HL-60/S4 (cell line): ENCODE data around the gene TRMT13.

Experiments used
- in situ Hi-C: fragments of 300-500 bp; cut with MboI; formaldehyde crosslinking; loops from 2 replicates; pipeline ENCODE4 v1.14.3; 2022; ENCODE audit warnings: low sequenced_read_pairs

TRMT13 gene

GRCh38 chr1:100132566-100133477 is at the start of gene TRMT13, which contains the start of gene SASS6:
TRMT13 (plus strand) TSS chr1:100133163; CDS start chr1:100133169, 6 bp downstream.
SASS6 (minus strand) TSS chr1:100132930; CDS start chr1:100132814, 116 bp downstream.
- in situ Hi-C loops: no loop called here

DNA sequence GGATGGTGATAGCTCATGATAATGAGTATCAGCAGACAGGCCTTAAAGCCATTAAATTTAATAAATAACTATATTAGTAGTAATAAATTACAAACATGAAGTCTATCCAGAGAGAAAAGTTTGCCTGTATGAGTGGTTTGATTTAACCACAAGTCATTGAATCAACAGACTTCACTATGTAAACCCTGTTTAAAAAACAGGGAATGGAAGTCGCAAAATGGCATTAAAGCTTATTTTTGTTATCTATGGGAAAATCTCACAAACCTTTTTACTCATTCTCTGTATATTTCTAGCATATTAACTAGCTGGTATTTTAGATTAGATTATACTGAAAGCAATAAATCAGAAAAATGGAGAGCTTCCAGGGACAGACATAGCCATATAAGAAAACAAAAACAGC is 45.6 kb upstream of the TRMT13 start:
- in situ Hi-C loops: no loop called here

DNA sequence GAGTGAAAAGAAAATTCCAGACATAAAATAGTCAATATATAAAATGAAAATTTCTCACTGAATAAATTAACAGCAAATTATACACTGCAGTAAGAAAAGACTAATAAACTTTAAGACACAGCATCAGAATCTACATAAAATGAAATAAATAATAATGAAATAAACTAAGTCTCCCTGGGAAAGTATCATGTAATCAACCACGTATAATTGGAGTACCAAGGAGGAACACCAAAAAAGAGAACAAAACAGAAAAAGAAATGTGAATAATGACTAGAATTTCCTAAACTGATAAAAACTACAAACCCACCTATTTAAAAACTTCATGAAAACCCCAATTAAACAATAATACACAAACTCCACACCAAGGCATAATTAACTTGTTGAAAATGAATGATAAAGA is 43.9 kb upstream of the TRMT13 start:
- in situ Hi-C loops: no loop called here

- in situ Hi-C loops: no loop called here
Observed at GRCh38 chr1:100090471-100090870, 42.5 kb upstream of the TRMT13 start.

DNA sequence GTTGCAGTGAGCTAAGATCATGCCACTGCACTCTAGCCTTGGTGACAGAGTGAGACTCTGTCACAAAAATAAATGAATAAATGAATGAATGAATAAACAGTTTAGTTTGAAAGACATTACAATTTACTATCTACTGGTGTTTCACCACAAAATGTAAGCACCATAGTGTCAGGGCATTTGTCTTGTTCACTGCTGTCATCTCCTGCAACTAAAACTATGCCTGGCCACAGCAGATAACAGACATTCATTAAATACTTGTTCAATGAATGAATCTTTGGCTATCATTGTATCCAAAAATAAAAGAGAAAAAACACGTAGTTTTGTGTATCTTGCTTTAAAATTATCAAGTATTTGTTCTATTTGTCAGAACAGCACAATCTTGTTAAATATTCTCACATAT is 32.8 kb upstream of the TRMT13 start:
- in situ Hi-C loops: no loop called here

- in situ Hi-C loops: no loop called here
Observed at GRCh38 chr1:100101564-100101963, 31.4 kb upstream of the TRMT13 start.

- in situ Hi-C loops: no loop called here
Observed at GRCh38 chr1:100107696-100108095, 25.3 kb upstream of the TRMT13 start.

GRCh38 chr1:100109554-100110066 is 23.4 kb upstream of the TRMT13 start:
- in situ Hi-C loops: no loop called here

- in situ Hi-C loops: no loop called here
Observed at GRCh38 chr1:100115524-100115923, 17.4 kb upstream of the TRMT13 start.

GRCh38 chr1:100122177-100122576 is 10.8 kb upstream of the TRMT13 start:
- in situ Hi-C loops: no loop called here

DNA sequence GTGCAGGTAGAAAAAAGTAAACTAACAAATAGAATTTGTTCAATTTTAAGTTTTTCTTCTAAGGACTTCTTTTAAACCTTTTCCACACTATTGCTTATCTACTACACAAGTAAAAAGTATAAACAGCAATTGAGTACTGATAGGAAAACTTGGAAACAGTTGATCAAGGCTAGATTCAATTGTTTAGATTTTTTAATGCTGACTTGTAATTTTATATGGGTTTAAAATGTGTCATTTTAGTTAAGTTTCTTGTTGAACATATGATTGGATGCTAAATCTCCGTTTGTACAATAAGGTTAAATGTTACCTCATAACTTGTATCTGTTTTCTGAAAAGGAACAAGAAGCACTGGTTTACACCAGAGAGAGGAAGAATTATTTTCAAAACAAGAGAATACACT is 5.7 kb upstream of the TRMT13 start:
- in situ Hi-C loops: no loop called here

- in situ Hi-C loops: no loop called here
Observed at GRCh38 chr1:100130552-100131077, 2.3 kb upstream of the TRMT13 start.

- in situ Hi-C loops: no loop called here
Observed at GRCh38 chr1:100131623-100132022, 1.3 kb upstream of the TRMT13 start.

DNA sequence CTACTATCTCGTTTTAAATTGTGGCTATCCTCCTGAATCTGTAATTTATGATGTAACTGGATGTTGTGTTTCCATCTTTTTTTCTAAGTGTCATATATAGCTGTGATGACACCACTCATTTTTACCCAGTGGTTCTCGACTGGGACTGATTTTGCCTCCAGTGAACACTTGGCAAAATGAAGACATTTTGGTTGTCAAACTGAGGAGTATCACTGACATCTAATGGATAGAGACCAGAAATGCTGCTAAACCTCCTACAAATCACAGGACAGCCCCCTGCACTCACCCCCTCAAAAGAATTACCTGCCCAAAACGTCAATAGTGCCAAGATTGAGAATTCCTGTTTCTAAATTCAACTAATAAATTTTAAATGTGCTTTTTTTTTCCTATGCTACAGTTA is 1.9 kb downstream of the TRMT13 start:
- in situ Hi-C loops: no loop called here

- in situ Hi-C loops: no loop called here
Observed at GRCh38 chr1:100137602-100138001, 4.6 kb downstream of the TRMT13 start.

DNA sequence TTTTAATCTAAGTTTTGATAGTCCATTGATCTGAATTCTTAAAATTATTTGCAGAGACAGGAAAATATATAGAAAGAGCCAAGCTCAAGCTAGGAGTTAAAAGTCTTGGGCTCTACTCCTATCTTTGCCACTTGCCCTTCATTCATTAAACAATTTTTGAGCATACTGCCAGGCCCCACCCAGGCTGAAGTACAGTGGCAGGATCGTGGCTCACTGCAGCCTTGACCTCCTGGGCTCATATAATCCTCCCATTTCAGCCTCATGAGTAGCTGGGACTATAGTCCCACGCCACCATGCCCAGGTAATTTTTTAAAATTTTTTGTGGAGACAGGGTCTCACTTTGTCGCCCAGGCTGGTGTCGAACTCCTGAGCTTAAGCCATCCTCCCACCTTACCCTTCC is 8.2 kb downstream of the TRMT13 start:
- in situ Hi-C loops: no loop called here

DNA sequence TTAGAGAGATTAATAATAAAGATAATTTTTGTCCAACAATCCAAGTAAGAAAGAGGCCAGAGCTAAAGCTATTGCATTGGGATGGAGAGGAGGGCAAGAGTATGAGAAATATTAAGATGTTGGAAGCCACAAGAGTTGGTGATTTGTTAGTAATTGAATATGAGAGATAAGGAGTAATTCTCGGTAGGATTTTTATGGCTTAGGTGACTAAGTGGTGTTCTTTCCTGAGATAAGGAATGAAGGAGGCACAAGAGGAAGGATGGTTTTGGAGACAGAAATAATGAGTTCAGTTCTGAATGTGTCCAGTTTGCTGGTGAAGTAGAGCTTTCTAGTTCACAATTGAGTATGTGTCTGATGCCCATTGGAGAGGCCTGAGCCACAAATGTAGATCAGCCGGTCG is 9.4 kb downstream of the TRMT13 start:
- in situ Hi-C loops: no loop called here

DNA sequence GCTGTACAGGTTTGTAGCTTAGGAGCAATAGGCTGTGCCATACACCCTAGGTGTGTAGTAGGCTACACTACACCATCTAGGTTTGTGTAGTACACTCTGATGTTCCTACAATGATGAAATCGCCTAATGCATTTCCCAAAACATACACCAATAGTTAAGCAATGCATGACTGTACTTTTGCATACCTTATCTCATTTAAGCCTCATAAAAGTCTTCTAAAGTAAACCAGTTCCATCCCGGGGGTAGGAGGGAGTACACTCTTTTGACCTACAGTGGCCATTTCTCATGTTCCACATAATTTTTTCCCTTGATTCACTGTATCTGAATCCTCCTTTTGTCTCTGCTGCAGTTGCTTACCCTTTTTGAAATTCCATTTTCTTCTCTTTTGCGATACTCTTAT is 12.2 kb downstream of the TRMT13 start:
- in situ Hi-C loops: no loop called here

- in situ Hi-C loops: no loop called here
Observed at GRCh38 chr1:100146958-100147357, 14.0 kb downstream of the TRMT13 start.

DNA sequence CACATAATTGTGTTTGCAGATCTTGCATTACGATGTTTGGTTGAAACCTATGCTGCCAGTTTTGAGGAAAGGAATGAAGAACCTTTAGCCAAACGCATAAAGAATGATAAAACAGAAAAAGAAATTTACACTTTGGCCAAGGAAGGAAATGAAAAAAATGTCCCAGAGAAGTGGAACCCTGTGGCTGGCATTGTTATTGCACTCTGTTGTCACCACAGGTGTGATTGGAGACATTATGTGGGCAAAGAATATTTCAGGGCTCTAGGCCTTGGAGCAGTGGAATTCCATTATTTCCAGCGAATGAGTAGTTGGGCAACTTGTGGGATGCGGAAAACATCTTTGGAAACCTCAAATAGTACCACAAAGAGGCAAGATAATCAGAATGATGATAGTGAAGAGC is 14.9 kb downstream of the TRMT13 start:
- in situ Hi-C loops: no loop called here

DNA sequence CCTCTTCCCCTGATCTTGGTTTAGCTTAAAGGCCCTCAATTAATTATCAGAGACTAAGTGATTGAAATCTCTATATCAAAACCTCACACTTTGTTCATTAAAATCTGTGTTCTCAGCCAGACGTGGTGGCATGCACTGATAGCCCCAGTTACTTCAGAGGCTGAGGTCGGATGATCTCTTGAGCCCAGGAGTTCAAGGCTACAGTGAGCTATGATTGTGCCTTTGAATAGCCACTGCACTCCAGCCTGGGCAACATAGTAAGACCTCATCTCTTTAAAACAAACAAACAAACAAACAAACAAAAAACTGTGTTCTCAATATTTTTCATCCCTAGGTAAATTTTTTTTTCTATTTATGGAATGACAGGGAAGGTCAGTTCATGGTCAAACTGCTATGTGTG is 18.7 kb downstream of the TRMT13 start:
- in situ Hi-C loops: no loop called here

DNA sequence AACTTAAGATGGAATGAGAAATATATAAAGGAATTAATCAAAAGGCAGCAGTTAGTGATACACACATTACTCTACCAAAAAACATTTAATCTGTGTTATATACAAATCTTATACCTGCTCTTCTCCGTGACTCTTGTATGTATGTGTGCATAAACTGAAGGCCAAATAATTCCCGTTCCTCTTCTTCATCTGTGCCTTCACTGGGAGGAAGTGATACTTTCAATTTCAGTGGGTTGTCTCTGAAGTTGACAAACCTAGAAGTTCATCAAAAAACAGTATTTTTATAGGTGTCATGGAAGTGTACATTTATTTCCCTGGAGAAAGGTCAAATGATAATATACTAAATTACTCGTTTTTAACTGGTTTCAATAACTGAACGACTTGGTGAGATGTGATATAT is 19.3 kb downstream of the TRMT13 start:
- in situ Hi-C loops: no loop called here
